HG02571 (cell line): ENCODE measurements around the gene IFI27L1.

Experiments used
- ATAC-seq: cut with Tn5 transposase; IDR thresholded peaks from one replicate; pipeline ENCODE4 v1.9.1; 2021; ENCODE audit warnings: mild to moderate bottlenecking, moderate library complexity; ENCODE audit not compliant: unreplicated experiment

Gene IFI27L1

DNA sequence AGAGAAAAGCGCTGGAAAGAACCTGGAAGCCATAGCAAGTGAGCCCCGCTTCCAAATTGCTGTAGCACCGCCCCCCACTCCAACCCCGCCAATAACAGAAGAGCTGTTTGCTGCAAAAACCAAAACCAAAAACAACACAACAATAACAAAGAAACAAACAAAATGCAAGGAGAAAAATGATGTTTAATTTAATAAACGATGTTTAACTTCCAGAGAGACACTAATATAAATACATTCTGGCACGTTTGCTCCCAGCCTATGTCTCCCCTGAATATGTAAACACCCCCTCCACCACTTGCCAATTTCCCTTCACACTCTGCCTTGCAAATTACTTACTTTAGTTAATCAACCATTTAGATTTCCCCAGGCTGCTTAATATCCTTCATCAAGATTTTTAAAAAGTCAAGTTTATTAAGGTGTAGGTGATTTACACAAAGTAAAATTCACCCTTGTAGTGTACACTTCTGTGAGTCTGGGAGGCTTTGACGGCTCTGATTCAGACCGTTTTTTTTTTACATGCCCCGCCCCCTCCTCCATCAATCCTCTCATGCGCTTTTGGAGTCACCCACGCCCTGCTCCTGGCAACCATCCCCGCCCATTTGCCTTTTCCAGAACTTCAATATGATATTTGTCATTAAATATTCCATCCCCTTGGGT lies 48.8 kb downstream of the IFI27L1 start:
- ATAC-seq, result no peak

GRCh38 chr14:94132285-94132887 lies 51.3 kb downstream of the IFI27L1 start:
- ATAC-seq, result no peak

- no peak for ATAC-seq
Observed at GRCh38 chr14:94135476-94135875, 54.4 kb downstream of the IFI27L1 start.

DNA sequence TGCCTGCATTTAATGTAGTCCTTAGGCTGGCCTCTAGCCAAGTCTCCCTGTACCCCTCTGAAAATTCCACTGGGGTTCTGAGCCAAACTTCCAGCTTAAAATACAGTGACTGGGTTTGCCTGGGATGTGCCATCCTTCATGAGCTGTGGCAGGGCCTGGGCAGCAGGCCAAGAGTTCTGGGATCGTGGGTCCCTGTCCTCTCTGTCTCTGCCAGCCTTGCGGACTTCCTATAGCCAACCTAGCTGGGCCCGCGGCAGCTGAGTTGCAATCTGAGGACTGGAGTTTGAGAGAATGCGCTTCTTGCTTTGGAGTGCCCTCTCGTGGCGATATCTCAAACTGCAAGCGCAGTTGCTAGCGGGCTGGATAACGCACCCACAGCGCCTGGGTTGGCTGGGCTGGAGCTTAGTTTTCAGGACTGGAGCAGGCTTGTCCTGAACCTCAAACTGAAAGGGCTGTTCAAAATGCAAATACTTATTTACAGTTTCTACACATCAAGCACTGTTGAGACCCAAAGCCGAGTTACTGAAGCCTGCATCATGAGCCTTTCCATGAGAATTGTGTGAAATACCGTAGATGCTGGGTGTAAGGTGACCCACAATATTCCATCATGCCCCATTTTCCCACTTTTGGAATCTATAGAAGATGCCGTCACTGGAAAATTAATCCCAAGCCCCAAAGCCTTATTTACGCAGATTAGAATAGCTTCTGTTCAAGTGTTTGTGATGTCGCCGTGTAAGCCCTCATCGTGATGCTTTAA lies 55.6 kb downstream of the IFI27L1 start:
- no peak for ATAC-seq

- ATAC-seq, result no peak
Observed at GRCh38 chr14:94138251-94138650, 57.1 kb downstream of the IFI27L1 start.

GRCh38 chr14:94139006-94139405 lies 57.9 kb downstream of the IFI27L1 start:
- ATAC-seq, result no peak

GRCh38 chr14:94139421-94139820 lies 58.3 kb downstream of the IFI27L1 start:
- no peak for ATAC-seq

DNA sequence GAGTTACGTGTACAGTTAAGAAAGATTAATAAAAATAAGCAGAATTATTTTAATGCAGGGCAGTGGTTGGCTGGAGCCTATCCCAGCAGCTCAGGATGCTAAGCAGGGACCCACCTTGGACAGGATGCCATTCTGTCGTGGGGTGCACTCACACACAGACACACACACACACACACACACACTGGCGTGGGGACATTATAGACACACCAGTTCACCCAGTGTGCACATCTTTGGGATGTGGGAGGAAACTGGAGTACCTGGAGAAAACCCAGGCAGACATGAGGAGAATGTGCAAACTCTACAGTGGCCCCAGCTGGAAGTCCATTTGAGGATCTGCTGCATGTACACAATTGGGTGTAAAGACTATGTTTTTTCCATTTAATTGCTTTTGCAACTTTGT lies 61.1 kb downstream of the IFI27L1 start:
- no peak for ATAC-seq

GRCh38 chr14:94142836-94143235 lies 61.7 kb downstream of the IFI27L1 start:
- ATAC-seq, result no peak

- no peak for ATAC-seq
Observed at GRCh38 chr14:94143239-94143638, 62.1 kb downstream of the IFI27L1 start.

- ATAC-seq, result no peak
Observed at GRCh38 chr14:94143711-94144110, 62.6 kb downstream of the IFI27L1 start.

GRCh38 chr14:94144765-94145164 lies 63.7 kb downstream of the IFI27L1 start:
- no peak for ATAC-seq

DNA sequence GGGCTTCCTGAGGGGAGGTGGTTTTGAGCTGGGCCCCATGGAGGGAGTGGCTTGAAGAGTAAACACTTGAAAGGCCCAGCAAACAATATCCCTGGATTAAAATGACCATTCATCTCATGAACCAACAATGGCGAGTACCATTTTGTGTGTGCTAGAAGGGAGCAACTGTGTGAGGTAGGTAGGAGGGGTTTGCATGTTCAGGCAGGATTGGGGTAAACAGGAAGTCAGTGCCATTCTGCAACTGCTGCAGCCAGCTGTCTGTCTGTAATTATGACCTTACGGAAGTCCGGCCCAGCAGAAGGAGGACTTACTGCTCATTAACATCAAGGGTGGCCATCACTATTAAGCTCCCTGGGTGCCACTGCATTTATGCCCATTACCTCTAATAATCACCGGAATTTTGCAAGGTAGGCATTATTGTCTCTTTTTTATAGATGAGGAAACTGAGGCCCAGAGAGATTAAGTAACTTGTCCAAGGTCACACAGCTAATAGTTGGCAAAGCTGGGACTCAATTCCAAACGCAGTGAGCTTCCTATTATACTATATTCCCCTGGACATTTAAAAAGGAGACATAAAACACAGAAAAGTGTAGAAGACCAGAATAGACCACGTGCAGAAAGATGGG lies 64.9 kb downstream of the IFI27L1 start:
- no peak for ATAC-seq
